Measurements from ENCODE around the gene FIBCD1.

DNA sequence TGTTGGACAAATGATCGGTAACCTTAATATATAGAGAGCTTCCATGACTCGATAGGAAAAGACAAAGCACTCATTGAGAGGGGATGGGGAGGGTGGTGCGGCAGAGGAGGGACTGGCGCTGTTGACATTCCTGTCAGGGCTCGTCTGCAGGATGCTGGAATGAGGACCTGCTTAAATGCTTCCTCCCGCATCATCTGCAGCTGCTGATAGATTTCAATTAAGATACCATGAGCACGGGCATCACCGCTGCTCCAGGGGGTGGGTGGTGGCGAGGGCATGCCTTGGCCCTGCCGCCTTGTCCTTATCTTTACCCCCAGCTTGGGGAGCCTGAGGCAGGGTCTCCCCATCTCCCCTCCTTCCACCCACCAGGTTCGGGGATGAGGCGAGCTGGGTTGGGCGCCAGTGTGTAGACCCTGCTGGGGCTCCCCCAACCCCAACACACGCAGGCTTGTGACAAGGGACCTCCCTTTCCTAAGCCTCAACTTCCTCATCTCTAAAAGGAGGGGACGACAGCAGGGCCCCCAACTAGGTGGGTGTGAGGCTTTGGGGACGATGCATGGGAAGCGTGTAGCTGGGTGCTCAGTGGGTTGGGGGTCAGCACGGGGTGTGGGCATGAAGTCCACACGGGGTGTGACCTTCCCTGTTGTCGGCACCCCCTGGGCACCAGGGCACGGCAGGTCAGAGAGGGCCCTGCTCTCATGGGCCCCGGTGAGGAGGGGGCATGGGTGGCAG lies 30.7 kb downstream of the FIBCD1 start:
- TF ChIP-seq, protein P1, sequence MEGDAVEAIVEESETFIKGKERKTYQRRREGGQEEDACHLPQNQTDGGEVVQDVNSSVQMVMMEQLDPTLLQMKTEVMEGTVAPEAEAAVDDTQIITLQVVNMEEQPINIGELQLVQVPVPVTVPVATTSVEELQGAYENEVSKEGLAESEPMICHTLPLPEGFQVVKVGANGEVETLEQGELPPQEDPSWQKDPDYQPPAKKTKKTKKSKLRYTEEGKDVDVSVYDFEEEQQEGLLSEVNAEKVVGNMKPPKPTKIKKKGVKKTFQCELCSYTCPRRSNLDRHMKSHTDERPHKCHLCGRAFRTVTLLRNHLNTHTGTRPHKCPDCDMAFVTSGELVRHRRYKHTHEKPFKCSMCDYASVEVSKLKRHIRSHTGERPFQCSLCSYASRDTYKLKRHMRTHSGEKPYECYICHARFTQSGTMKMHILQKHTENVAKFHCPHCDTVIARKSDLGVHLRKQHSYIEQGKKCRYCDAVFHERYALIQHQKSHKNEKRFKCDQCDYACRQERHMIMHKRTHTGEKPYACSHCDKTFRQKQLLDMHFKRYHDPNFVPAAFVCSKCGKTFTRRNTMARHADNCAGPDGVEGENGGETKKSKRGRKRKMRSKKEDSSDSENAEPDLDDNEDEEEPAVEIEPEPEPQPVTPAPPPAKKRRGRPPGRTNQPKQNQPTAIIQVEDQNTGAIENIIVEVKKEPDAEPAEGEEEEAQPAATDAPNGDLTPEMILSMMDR (IDR thresholded peaks at IDR 0.05): no peak
- no peak for TF ChIP-seq POLR2A (IDR thresholded peaks at IDR 0.05)
